OCI-LY1 (cell line): ENCODE data around the gene SLC4A8.

Experiments used
- H2AFZ ChIP-seq: fragments of 200-600 bp; sonication (generic), shearing (Covaris generic); 2 replicates; pipeline ENCODE4 v1.6.0; 2014; ENCODE audit warnings: antibody characterized with exemption, mild to moderate bottlenecking, low read length
- H3F3A ChIP-seq: fragments of 200-600 bp; sonication (generic), shearing (Covaris generic); 2 replicates; pipeline ENCODE4 v1.6.0; 2014; ENCODE audit warnings: mild to moderate bottlenecking, antibody characterized with exemption, low read length, moderate library complexity; ENCODE audit not compliant: insufficient read depth
- H3K27ac ChIP-seq: fragments of 200-600 bp; sonication (generic); 2 replicates; pipeline ENCODE4 v1.5.1; 2014; ENCODE audit warnings: low read length, mixed run types, mild to moderate bottlenecking, low read depth; ENCODE audit not compliant: poor library complexity, severe bottlenecking
- H3K27me3 ChIP-seq: fragments of 200-600 bp; sonication (generic); 2 replicates; pipeline ENCODE4 v1.6.0; 2014; ENCODE audit warnings: antibody characterized with exemption, mild to moderate bottlenecking, low read length, moderate library complexity; ENCODE audit not compliant: insufficient read depth
- H3K36me3 ChIP-seq: fragments of 200-600 bp; sonication (generic); 2 replicates; pipeline ENCODE4 v1.6.1; 2014; ENCODE audit warnings: mild to moderate bottlenecking, antibody characterized with exemption, low read length, moderate library complexity, mixed read lengths; ENCODE audit not compliant: insufficient read depth
- H3K4me1 ChIP-seq: fragments of 200-600 bp; sonication (generic); 2 replicates; pipeline ENCODE4 v1.5.1; 2014; ENCODE audit warnings: mild to moderate bottlenecking, low read length, moderate library complexity; ENCODE audit not compliant: insufficient read depth, severe bottlenecking
- H3K4me2 ChIP-seq: fragments of 200-600 bp; sonication (generic), shearing (Covaris generic); 2 replicates; pipeline ENCODE4 v1.6.1; 2014; ENCODE audit warnings: low read length
- H3K4me3 ChIP-seq: fragments of 200-600 bp; sonication (generic); 2 replicates; pipeline ENCODE4 v1.5.1; 2014; ENCODE audit warnings: low read length, low read depth, mild to moderate bottlenecking, mixed read lengths; ENCODE audit not compliant: poor library complexity, severe bottlenecking
- H3K79me2 ChIP-seq: fragments of 200-600 bp; shearing (Covaris generic); 2 replicates; pipeline ENCODE4 v1.6.1; 2016; ENCODE audit warnings: mixed run types, low read length, mixed read lengths; ENCODE audit not compliant: insufficient read depth
- H3K9ac ChIP-seq: fragments of 200-600 bp; sonication (generic), shearing (Covaris generic); 2 replicates; pipeline ENCODE4 v1.6.1; 2014; ENCODE audit warnings: mild to moderate bottlenecking, low read length, mixed read lengths
- H3K9me2 ChIP-seq: fragments of 200-600 bp; sonication (generic), shearing (Covaris generic); 2 replicates; pipeline ENCODE4 v1.6.1; 2014; ENCODE audit warnings: low read depth, mild to moderate bottlenecking, low read length, mixed read lengths
- H3K9me3 ChIP-seq: fragments of 200-600 bp; shearing (Covaris generic); 2 replicates; pipeline ENCODE4 v1.6.1; 2014; ENCODE audit warnings: low read length, mixed read lengths
- H4K20me1 ChIP-seq: fragments of 200-600 bp; sonication (generic), shearing (Covaris generic); 2 replicates; pipeline ENCODE4 v1.6.0; 2016; ENCODE audit warnings: mild to moderate bottlenecking, low read length; ENCODE audit not compliant: insufficient read depth
- EZH2 ChIP-seq: fragments of 200-600 bp; sonication (generic), shearing (Covaris generic); IDR thresholded peaks from 2 replicates; pipeline ENCODE4 v1.8.0; 2017; ENCODE audit warnings: borderline replicate concordance, mixed run types, mild to moderate bottlenecking, antibody characterized with exemption, low read length, moderate library complexity, mixed read lengths
- TF ChIP-seq, protein P1 (sequence below): fragments of 200-600 bp; sonication (generic), shearing (Covaris generic); IDR thresholded peaks from 2 replicates; pipeline ENCODE4 v1.5.1; 2017; ENCODE audit warnings: mild to moderate bottlenecking, antibody characterized with exemption, low read length, moderate library complexity, mixed read lengths

The SLC4A8 gene

DNA sequence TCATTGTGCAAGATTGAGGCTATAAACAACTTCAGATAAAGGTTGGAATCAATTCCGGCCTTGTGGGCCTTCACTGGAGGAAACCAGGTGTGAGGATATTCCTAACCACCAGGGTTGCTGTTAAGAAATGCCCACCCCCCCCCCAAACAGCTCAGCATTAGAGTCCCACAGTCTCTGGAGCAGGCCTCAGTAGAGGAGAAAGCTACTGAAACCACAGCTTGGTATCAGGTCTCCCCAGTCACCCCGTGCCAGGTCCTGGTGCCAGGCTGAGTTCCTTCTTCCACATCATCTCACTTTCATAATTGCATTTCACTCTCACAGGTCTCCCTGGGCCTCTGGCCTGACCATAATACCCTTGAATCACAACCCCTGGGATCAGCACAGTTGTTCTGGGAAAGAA is 45.9 kb upstream of the SLC4A8 start:
- H3F3A ChIP-seq = no peaks in the 10 kb centered on the region
- no peaks in the 10 kb centered on the region for H3K9me3 ChIP-seq
- H3K79me2 ChIP-seq = no peaks in the 10 kb centered on the region
- H3K9me2 ChIP-seq = no peaks in the 10 kb centered on the region
- H3K27ac ChIP-seq = no peak overlapping the region
- H3K4me2 ChIP-seq = no peak overlapping the region
- TF ChIP-seq, protein P1, sequence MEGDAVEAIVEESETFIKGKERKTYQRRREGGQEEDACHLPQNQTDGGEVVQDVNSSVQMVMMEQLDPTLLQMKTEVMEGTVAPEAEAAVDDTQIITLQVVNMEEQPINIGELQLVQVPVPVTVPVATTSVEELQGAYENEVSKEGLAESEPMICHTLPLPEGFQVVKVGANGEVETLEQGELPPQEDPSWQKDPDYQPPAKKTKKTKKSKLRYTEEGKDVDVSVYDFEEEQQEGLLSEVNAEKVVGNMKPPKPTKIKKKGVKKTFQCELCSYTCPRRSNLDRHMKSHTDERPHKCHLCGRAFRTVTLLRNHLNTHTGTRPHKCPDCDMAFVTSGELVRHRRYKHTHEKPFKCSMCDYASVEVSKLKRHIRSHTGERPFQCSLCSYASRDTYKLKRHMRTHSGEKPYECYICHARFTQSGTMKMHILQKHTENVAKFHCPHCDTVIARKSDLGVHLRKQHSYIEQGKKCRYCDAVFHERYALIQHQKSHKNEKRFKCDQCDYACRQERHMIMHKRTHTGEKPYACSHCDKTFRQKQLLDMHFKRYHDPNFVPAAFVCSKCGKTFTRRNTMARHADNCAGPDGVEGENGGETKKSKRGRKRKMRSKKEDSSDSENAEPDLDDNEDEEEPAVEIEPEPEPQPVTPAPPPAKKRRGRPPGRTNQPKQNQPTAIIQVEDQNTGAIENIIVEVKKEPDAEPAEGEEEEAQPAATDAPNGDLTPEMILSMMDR = no peak
- TF ChIP-seq EZH2 = no peak
- no peaks in the 10 kb centered on the region for H3K36me3 ChIP-seq
- no peaks in the 10 kb centered on the region for H3K4me1 ChIP-seq
- H3K9ac ChIP-seq = no peak overlapping the region
- 0 out of 2 replicates have a peak, but pooled peaks cover 3% of the 10 kb centered on the region for H3K27me3 ChIP-seq
- no peak overlapping the region for H2AFZ ChIP-seq
- no peak overlapping the region for H3K4me3 ChIP-seq
- H4K20me1 ChIP-seq = no peaks in the 10 kb centered on the region

- H2AFZ ChIP-seq = no peak overlapping the region
- H3K36me3 ChIP-seq = no peaks in the 10 kb centered on the region
- no peak overlapping the region for H3K4me2 ChIP-seq
- no peak overlapping the region for H3K9ac ChIP-seq
- H3F3A ChIP-seq = no peaks in the 10 kb centered on the region
- H3K9me2 ChIP-seq = no peaks in the 10 kb centered on the region
- H3K9me3 ChIP-seq = no peaks in the 10 kb centered on the region
- no peak for TF ChIP-seq EZH2
- TF ChIP-seq, protein P1 = no peak
- H3K79me2 ChIP-seq = no peaks in the 10 kb centered on the region
- no peaks in the 10 kb centered on the region for H3K4me1 ChIP-seq
- no peaks in the 10 kb centered on the region for H4K20me1 ChIP-seq
- H3K27me3 ChIP-seq = 0 out of 2 replicates have a peak, but pooled peaks cover 3% of the 10 kb centered on the region
- H3K4me3 ChIP-seq = no peak overlapping the region
- no peak overlapping the region for H3K27ac ChIP-seq
These were observed 45.1 kb upstream of the SLC4A8 start for GRCh38 chr12:51379571-51379970.

GRCh38 chr12:51381226-51382079 is 43.2 kb upstream of the SLC4A8 start:
- Histone ChIP-seq H3K4me2 (no peak overlapping the region), H3K27ac (no peak overlapping the region), H3K4me3 (no peak overlapping the region), H3K27me3 (no peaks in the 10 kb centered on the region), H3K9me3 (no peaks in the 10 kb centered on the region), H3K9me2 (no peaks in the 10 kb centered on the region), H3F3A (no peaks in the 10 kb centered on the region), H3K4me1 (no peaks in the 10 kb centered on the region), H3K9ac (no peak overlapping the region), H3K79me2 (no peaks in the 10 kb centered on the region), H4K20me1 (no peaks in the 10 kb centered on the region), H2AFZ (no peak overlapping the region), H3K36me3 (no peaks in the 10 kb centered on the region)
- no peak for TF ChIP-seq EZH2
- TF ChIP-seq, protein P1 = no peak
